MG63 (cell line): ENCODE results near the gene LEO1. TPM values are rescaled to one million over a fixed set of nuclear protein-coding genes. Genes with fewer than 3 reads are reported as not detected.
A peak's percentile ranks its signal among the peaks of the same experiment; 100 is the strongest.

Source experiments
- DNase-seq: peaks from one replicate; pipeline ENCODE4 v3.0.0-alpha.2; 2020
- H3K27me3 ChIP-seq: fragments of 250-450 bp; sonication (Bioruptor Pico); 2 replicates; pipeline ENCODE4 v1.5.1; 2020; ENCODE audit warnings: mild to moderate bottlenecking, moderate library complexity
- H3K36me3 ChIP-seq: fragments of 250-450 bp; sonication (Bioruptor Pico); 2 replicates; pipeline ENCODE4 v1.5.1; 2020; ENCODE audit warnings: mild to moderate bottlenecking, moderate library complexity
- H3K4me3 ChIP-seq: fragments of 250-450 bp; sonication (Bioruptor Pico); 2 replicates; pipeline ENCODE4 v1.5.1; 2020; ENCODE audit warnings: mild to moderate bottlenecking, moderate library complexity
- H3K9me3 ChIP-seq: fragments of 250-450 bp; sonication (Bioruptor Pico); 2 replicates; pipeline ENCODE4 v1.5.1; 2020; ENCODE audit warnings: mild to moderate bottlenecking, moderate library complexity
- total RNA-seq: library from RNA; depleted of rRNA; stranded (reverse); fragments of >200 nt; shearing (Covaris generic); gene quantifications from 2 replicates; pipeline ENCODE4 v1.2.3, GENCODE V29; 2014; ENCODE audit warnings: low replicate concordance; rRNA removed

Gene LEO1
- total RNA-seq: 30.5 and 42.9 TPM in 2 replicates

DNA sequence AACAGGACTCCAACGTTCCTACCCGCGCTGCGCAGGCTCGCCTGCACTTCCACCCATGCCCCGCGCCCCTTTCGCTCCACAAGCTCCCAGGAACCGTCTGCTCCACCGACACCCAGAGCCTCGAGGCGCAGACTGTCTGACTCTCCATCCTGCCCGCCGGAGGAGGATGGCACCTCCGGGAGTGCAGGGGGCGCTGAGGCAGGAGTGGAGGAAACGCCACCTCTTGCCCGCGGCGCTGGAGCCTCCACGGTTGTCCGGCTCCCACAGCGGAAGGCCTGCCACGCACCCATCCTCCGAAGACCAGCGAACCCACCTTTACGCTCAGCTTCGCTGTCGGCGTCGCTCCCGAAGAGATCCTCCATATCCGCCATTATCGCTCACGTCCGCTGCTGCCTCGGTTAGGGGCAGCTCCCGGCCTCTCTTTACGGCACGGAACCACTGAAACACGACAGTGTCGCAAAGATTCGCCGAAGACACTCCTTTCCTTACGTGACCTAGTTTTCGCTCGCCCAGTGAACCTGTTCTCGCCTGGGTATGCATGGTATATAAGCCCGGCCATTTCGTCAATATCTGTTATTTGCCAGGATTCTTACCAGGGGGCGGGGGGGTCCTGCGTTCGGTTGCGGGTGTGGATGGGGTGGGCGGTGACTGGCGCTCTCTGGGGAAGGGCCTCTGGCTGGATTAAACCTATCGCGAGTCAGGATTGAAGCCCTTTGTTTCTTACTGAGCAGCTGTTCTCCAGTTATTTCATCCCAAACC lies at the start of gene LEO1:
LEO1 (minus strand) TSS at position 404 of the 759 bp plus-strand sequence; CDS start at position 371, 33 bp downstream.
- Histone ChIP-seq H3K9me3 (peaks cover 22% of the 10 kb centered on the region), H3K27me3 (no peaks in the 10 kb centered on the region), H3K36me3 (peaks cover 20% of the 10 kb centered on the region), H3K4me3 (peak within 1 kb of the TSS; percentile 75)
- peak; percentile 96 for DNase-seq

DNA sequence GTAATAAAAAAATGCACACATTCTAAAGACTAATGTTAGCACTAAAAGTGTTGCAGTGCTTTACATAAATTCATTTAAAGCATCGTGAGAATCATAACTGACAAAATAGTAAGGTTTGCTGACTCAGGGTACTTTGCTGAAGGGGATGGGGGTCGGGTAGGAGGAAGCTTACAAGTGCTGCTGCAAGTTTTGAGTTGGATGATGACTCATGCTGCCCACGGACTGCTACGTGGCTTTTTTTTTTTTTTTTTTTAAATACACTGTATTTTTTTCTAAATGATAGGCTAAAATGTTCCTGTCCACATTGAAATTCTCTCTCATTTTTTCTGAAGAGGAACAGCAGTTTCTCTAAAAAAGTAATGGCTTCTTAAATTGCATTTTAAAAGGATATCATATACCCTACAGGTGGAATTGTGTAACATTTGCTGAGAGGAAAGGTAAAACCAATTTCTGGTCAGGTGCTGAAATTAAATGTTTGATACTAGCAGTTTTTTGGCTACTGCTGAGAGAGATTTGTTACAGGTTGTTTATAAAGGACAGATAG lies 49.6 kb upstream of the LEO1 start:
- H3K9me3 ChIP-seq: no peaks in the 10 kb centered on the region
- DNase-seq: peak; percentile 83
- H3K4me3 ChIP-seq: peak overlapping the region; percentile 77

DNA sequence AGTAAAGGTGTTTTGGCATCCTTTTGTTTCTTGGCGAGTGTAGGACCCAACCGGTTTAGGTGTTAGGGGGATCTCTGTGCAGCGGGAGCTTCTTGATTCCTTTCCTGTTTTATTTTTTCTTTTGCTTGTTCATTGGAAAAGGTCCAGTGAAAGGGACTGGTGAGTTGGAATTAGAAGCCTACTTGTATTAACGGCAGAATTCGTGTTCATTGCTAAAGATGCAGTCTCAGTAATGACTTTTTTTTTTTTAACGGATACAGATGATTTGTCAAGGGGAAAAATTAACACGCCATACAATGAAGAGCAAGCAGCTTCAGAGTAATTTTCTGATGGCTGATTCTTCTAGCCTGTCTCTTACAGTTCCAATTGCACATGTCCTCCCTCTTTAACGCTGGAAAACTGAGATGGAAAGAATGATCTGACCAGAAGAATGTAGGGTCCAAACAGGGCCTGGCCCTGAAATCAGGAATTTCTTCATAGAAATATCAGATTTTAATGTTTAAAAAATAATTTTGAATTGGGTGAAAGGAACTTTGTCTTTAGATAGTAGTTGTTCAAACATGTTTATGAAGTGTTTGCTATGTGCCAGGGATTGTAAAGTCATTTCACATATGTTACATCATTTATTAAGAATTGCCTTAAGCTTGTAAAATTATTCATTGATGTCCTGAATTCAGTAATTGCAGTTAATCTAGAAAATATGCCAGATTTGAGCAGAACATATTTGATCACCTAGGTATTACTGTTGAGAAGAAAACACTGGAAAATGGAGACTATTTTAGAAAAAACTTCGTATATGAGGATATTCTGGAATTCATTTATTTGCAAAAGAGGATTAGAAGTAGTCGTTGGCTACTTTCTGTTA lies 48.9 kb upstream of the LEO1 start:
- Histone ChIP-seq H3K27me3 (no peaks in the 10 kb centered on the region), H3K4me3 (peak overlapping the region; percentile 77), H3K36me3 (peaks cover 4% of the 10 kb centered on the region; the same call in 1 of the 2 replicates), H3K9me3 (no peaks in the 10 kb centered on the region)
- DNase-seq: no peak

More for the DNA sequence above, 49.6 kb upstream of the LEO1 start:
- Histone ChIP-seq H3K36me3 (peaks cover 6% of the 10 kb centered on the region; the same call in 1 of the 2 replicates), H3K27me3 (no peaks in the 10 kb centered on the region)

DNA sequence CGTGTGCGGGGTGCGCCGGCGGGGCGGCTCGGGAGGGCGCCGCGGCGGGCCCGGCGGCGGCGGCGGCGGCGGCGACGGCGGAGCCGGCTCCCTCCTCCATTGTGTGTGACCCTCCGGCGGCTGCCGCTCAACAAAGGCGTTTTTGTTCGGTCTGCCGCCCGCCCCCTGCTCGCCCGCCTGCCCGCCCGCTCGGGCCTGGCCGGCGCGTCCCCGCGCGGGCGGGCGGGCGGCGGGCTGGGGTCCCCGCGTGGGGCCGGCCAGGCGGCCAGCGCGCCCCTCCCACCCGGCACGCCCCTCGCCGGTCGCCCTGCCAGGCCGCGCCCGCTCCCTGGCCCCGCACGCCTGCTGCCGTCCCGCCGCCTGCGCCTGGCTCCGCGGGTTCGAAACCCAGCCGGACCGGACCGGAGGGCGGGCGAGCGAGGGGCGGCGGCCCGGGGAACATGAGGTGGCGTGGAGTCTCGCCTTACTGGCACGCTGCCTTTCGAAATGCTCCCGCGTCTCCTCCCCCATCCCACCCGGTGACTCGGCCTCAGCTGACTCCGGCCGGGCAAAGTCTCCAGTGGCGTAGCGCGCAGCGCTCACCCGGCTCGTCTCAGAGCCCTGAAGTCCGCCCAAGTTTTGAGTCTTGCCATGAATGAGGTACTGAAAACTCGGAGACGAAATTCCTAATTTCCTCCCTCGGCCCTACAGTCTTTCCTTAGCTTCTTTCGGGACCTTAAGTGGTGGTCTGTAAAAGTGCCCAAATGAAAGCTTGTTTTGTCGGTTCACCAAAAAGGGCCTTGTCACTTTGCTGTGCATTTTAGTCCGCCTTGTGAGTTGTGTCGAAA lies 48.0 kb upstream of the LEO1 start:
- Histone ChIP-seq H3K27me3 (no peaks in the 10 kb centered on the region), H3K9me3 (no peaks in the 10 kb centered on the region), H3K36me3 (peaks cover 4% of the 10 kb centered on the region; the same call in 1 of the 2 replicates), H3K4me3 (peak overlapping the region; percentile 77)
- peak; percentile 89 for DNase-seq

DNA sequence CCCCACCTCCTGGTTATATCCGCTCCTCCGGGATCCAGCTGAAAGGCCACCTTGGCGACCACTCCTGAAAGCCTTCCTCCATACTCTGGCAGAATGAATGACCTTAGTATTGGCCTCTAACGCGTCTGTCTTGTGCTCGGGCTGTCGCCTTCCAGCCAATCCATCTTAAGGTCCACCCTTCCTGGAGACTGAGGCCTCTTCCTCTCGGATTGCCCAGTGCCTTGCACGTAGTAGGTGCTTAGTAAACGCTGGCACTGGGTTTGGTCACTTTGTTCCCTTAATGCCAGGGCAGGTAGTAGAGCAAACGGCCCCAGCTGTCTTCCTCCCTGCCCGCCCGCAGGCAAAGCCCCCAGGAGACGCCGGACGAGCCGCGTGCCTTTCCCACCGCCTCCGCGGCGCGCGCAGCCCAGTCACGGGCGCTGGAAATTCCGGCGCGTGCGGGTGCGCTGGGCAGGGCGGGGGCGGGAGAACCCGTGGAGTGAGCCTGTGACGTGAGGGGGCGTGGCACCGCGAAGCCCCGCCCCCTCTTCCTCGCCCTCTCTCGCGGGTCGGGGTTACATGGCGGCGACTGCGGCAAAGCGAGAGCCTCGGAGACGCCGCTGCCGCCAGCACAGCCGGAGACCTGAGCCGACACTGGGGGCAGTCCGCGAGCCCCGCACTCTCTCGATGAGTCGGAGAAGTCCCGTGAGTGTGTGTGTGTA lies 47.3 kb upstream of the LEO1 start, which contains the start of gene MAPK6:
MAPK6 (plus strand) TSS at position 527 of the 701 bp plus-strand sequence. CDS start 27,242 bp downstream, outside the sequence.
- peak; percentile 93 for DNase-seq
- Histone ChIP-seq H3K4me3 (peak within 1 kb of the TSS; percentile 77), H3K36me3 (peaks cover 4% of the 10 kb centered on the region; the same call in 1 of the 2 replicates), H3K27me3 (no peaks in the 10 kb centered on the region), H3K9me3 (no peaks in the 10 kb centered on the region)

DNA sequence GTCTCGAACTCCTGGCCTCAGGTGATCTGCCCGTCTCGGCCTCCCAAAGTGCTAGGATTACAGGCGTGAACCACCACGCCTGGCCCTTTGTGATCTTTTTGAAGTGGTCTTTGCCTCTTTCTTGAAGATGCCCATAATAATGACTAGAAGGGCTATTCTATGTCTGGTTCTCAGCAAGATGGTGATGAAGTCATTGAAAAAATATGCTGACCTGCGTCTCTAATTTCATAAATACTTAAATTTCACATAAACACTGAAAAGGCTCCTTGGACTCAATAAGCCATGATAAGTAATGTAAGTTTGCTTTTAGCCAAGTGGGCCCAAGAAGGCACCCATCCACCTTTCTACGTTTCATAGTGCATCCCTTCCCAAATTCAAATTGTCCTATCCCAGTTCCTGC lies 46.7 kb upstream of the LEO1 start:
- no peak for DNase-seq

DNA sequence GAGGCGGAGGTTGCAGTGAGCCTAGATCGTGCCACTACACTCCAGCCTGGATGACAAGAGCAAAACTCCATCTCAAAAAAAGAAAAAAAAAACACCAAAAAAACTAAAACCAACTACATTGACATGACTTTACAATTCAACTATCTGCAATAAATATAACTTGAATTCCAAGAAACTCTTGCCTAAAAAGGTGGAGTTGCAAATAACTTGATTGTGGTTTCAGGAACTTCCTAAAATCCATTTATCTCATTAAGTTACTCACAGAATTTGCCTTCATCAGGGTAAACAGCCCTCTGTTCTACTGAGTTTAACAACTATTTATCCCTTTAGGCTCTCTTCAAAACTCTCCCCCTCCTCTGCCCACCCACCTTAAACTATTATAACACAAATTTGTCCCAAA lies 44.7 kb upstream of the LEO1 start:
- Histone ChIP-seq H3K4me3 (no peak overlapping the region), H3K27me3 (no peaks in the 10 kb centered on the region), H3K36me3 (peaks cover 4% of the 10 kb centered on the region; the same call in 1 of the 2 replicates), H3K9me3 (no peaks in the 10 kb centered on the region)
- no peak for DNase-seq

More for the DNA sequence above, 46.7 kb upstream of the LEO1 start:
- H3K4me3 ChIP-seq: peak overlapping the region; percentile 60
- H3K27me3 ChIP-seq: no peaks in the 10 kb centered on the region
- H3K9me3 ChIP-seq: no peaks in the 10 kb centered on the region
- H3K36me3 ChIP-seq: peaks cover 4% of the 10 kb centered on the region; the same call in 1 of the 2 replicates

DNA sequence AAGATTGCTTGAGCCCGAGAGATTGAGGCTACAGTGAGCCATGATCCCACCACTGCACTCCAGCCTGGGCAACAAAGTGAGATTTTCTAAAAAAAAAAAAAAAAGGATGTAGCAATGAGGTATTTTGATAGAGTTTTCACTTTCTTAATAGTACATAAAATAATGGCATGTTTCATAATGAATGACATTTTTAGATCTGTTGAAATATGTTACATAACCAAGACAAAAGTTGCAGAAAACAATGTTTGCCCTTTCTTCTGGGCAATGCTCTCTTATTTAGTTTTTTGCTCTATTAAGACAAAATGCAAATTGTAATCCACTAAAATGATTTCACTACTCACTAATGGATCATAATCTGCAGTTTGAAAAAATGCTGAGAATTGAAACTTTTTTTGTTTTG lies 43.0 kb upstream of the LEO1 start:
- Histone ChIP-seq H3K36me3 (no peaks in the 10 kb centered on the region), H3K4me3 (no peak overlapping the region), H3K27me3 (no peaks in the 10 kb centered on the region), H3K9me3 (no peaks in the 10 kb centered on the region)
- no peak for DNase-seq

DNA sequence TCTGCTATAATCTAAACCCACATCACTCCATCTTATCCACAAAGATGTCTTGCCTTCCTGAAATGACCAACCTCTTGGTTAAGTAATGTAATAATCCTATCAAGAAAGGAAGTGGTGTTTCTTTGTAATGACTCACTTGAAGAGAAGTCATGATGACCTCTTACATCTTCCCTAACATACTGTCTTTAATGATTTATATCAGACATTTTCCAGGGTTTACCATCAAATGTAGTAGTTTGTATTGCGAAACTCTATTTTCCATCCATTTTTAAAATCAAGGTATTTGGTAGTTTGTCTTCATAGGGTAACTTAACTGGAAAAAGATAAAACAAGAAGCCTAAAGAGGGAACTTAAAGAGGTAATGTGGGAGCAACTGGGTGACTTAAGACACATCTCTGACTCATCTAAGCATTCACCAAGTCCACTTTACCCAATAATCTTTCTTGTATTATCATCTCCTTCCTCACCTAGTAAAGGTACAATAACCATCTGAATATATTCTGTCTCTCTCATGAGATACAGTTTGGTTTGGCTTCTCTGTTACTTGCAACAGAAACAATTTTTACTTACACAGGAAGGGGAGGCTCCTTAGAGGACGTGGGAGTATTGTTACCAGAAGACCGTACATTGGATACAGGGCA lies 41.7 kb upstream of the LEO1 start:
- Histone ChIP-seq H3K9me3 (no peaks in the 10 kb centered on the region), H3K27me3 (no peaks in the 10 kb centered on the region), H3K4me3 (no peak overlapping the region), H3K36me3 (no peaks in the 10 kb centered on the region)
- DNase-seq: no peak

DNA sequence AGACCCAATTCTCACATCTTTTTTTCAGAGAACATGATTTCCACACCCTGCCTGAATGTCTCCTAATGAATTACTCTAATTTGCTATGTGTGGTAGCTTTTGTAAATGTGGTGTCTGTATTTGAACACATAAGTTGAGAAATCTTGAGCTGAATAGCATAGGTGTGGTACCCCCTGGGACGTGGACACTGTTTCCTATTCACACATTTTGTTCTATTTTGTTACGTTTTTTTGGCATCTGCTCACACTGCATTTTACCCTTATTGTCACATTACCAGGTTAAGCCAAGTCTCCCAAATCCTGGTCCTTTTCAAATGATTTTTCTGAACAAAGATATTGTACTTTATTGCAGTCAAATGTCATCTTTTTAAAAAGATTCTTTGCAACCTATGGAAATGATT lies 40.6 kb upstream of the LEO1 start:
- Histone ChIP-seq H3K4me3 (no peak overlapping the region), H3K27me3 (no peaks in the 10 kb centered on the region), H3K36me3 (no peaks in the 10 kb centered on the region), H3K9me3 (no peaks in the 10 kb centered on the region)
- no peak for DNase-seq

DNA sequence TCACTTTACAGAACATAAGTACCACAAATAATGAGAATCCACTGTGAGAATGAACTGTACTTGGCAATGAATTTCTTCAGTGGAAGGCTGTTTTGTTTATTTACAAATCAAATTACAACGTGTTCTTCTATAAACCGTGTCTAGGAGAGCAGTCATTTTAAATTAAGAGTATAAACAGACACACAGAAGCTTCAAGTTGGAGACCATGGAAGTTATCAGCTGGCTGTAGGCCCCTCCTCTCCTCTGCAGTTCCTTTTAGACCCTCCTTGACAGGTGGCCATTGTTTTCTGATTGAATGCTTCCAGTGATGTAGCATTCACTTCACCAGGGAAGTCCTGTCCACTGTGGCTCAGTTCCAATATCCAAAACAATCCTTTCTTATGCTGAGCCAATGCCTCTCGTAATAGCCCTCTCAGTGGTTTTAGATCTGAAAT lies 40.1 kb upstream of the LEO1 start:
- no peaks in the 10 kb centered on the region for H3K36me3 ChIP-seq
- no peak overlapping the region for H3K4me3 ChIP-seq
- DNase-seq: no peak
- no peaks in the 10 kb centered on the region for H3K27me3 ChIP-seq
- no peaks in the 10 kb centered on the region for H3K9me3 ChIP-seq

DNA sequence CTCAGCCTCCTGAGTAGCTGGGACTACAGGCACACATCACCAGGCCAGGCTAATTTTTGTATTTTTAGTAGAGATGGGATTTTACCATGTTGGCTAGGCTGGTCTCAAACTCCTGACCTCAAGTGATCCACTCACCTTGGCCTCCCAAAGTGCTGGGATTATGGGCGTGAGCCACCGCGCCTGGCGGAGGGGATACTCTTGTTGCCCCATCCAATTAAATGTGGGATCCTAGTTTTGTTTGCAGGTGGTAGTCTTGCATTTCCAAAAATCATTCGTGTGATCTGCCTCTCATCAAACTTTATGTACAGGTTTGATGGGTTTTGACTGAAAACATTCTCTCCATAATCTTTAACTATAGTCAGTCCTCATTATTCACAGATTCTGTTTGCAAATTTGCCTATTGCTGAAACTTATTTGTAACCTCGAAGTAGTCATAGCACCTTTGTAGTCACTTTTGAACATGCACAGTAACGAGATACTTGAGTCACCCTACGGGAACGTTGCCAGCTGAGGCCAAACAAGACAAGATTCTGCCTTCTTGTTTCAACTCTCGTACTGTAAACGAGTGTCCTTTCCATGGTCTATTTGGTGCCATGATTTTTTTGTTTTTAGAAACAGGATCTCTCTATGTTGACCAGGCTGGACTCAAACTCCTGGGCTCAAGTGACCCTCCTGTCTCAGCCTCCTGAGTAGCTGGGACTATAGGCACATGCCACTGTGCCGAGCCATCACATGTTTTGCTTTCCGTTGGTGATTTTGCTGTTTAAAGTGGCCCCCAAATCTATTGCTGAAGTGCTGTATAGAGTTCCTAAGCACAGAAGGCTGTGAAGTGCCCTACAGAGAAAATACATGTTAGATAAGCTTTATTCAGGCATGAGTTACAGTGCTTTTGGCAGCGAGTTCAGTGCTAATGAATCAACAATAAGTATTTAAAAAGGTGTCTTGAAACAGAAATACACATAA lies 39.3 kb upstream of the LEO1 start:
- no peaks in the 10 kb centered on the region for H3K36me3 ChIP-seq
- no peaks in the 10 kb centered on the region for H3K9me3 ChIP-seq
- DNase-seq: peak; percentile 83
- H3K4me3 ChIP-seq: no peak overlapping the region
- no peaks in the 10 kb centered on the region for H3K27me3 ChIP-seq

DNA sequence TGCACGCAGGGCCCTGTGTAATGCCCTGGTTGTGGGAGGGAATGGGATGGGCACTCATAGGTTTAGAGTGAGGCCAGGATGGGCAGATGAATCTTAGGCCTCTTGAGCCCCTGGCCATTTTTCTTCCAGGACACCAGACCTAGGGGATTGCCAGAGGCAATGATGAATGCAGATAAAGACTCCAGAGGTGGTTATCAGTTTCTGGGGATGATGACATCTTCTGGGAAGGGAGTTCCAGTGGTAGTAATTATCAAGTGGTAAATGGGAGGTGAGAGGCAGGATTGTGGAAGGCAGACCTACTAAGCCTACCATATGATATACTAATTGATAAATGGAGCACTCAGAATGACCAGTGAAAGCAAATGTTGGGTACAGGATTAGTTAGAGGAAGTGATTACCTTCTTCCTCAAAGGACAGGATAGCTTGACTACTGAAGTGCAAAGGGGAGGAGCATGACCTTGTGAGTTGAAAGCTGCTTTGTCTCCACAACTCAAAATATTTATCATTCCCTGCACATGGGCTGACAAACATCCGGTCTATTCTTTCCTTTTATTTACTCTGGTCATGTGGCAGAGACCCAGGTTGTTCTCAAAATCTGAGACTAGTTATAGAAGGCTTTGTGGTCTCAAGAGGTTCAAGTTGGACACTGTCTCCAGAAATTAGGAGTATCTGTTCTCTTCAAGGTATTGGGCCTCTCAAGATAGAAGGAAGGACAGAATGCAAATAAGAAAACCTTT lies 37.3 kb upstream of the LEO1 start:
- no peak for DNase-seq
- no peaks in the 10 kb centered on the region for H3K27me3 ChIP-seq
- no peaks in the 10 kb centered on the region for H3K9me3 ChIP-seq
- H3K4me3 ChIP-seq: no peak overlapping the region
- H3K36me3 ChIP-seq: no peaks in the 10 kb centered on the region

DNA sequence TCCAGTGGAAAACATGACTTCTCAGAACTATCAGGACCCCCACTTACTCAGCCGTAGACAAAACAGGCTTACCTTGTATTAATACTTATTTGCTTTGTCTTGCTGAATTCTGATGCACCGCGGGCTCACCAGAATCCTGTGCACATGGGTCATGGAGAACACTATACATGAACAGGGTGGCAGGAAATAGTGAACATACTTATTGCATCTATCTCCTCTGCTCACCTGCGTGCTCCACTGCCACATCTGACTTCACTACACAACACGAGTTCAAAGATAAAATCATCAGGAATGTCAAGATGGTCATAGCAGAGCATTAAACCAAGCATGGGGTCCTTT lies 36.8 kb upstream of the LEO1 start:
- H3K36me3 ChIP-seq: no peaks in the 10 kb centered on the region
- H3K9me3 ChIP-seq: no peaks in the 10 kb centered on the region
- no peak for DNase-seq
- no peak overlapping the region for H3K4me3 ChIP-seq
- H3K27me3 ChIP-seq: no peaks in the 10 kb centered on the region
